WERI-Rb-1 (cell line): ENCODE data around the gene SARS1.

Experiments
- DNase-seq: peaks from one replicate; pipeline ENCODE4 v3.0.0-alpha.2; 2020
- H3K27ac ChIP-seq: fragments of 250-450 bp; sonication (Bioruptor Pico); 2 replicates; pipeline ENCODE4 v1.5.1; 2020; ENCODE audit warnings: mild to moderate bottlenecking, moderate library complexity
- H3K27me3 ChIP-seq: fragments of 250-450 bp; sonication (Bioruptor Pico); 2 replicates; pipeline ENCODE4 v1.5.1; 2021; ENCODE audit warnings: mild to moderate bottlenecking, low read depth, moderate library complexity; ENCODE audit not compliant: insufficient read depth, severe bottlenecking
- H3K36me3 ChIP-seq: fragments of 250-450 bp; sonication (Bioruptor Pico); 2 replicates; pipeline ENCODE4 v1.5.1; 2020; ENCODE audit warnings: mild to moderate bottlenecking, moderate library complexity
- H3K4me3 ChIP-seq: 2 replicates; pipeline ENCODE4 v1.5.1; 2011; ENCODE audit warnings: low read depth, mild to moderate bottlenecking, control low read depth, low read length
- H3K9me3 ChIP-seq: fragments of 250-450 bp; sonication (Bioruptor Pico); 2 replicates; pipeline ENCODE4 v1.5.1; 2021; ENCODE audit warnings: mild to moderate bottlenecking, moderate library complexity; ENCODE audit not compliant: severe bottlenecking
- TF ChIP-seq, protein P1 (sequence below): IDR thresholded peaks from 2 replicates; pipeline ENCODE4 v1.5.1; 2011; ENCODE audit warnings: low read depth, mild to moderate bottlenecking, control low read depth, inconsistent platforms, low read length

SARS1 gene

DNA sequence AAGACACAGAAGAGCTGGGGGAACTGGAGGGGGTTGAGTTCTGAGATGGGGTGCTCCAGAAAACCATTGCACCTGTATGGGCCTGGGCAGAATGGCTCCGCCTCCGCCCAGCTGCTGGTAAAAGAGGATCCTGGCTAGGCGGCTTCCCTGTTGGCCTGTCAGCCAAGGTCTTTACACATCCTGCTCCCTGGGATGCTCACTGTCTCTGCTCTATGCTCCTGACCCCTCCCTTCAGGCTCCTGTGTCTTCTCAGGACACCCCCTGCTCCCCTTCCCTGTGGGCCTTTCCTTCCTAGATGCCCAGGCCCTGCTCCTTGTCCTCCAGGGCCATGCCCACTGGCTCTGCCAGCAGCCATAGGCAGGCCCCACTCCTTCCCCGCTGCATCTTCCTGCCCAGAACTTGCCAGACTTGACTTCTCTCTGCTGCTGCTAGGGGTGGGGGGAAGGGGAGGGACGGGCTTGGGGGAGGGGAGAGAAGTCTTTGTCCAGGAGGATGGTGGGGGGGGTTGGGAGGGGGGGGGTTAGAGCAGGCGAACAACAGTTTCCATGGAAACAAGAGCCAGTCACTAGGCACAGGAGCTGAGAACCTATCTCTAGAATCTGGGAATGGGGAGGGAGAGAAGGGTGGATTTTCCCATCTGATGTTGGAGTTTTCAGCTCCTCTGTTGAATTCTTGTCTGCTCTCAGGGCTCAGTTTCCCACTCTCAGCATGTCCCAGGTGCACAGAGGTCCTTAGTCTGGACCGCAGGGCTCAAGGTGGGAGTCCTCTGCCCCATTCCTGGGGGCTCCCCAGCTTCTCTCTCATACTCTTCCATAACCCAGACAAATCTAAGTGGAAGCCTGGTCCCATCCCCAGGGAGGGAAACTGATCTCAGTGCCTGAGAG is 46.2 kb downstream of the SARS1 start:
- DNase-seq, result no peak
- Histone ChIP-seq H3K9me3 (no peaks in the 10 kb centered on the region), H3K27ac (peak overlapping the region; percentile 44), H3K36me3 (peaks cover 62% of the 10 kb centered on the region), H3K4me3 (no peak overlapping the region), H3K27me3 (no peaks in the 10 kb centered on the region)
- TF ChIP-seq, protein P1, sequence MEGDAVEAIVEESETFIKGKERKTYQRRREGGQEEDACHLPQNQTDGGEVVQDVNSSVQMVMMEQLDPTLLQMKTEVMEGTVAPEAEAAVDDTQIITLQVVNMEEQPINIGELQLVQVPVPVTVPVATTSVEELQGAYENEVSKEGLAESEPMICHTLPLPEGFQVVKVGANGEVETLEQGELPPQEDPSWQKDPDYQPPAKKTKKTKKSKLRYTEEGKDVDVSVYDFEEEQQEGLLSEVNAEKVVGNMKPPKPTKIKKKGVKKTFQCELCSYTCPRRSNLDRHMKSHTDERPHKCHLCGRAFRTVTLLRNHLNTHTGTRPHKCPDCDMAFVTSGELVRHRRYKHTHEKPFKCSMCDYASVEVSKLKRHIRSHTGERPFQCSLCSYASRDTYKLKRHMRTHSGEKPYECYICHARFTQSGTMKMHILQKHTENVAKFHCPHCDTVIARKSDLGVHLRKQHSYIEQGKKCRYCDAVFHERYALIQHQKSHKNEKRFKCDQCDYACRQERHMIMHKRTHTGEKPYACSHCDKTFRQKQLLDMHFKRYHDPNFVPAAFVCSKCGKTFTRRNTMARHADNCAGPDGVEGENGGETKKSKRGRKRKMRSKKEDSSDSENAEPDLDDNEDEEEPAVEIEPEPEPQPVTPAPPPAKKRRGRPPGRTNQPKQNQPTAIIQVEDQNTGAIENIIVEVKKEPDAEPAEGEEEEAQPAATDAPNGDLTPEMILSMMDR, result no peak

DNA sequence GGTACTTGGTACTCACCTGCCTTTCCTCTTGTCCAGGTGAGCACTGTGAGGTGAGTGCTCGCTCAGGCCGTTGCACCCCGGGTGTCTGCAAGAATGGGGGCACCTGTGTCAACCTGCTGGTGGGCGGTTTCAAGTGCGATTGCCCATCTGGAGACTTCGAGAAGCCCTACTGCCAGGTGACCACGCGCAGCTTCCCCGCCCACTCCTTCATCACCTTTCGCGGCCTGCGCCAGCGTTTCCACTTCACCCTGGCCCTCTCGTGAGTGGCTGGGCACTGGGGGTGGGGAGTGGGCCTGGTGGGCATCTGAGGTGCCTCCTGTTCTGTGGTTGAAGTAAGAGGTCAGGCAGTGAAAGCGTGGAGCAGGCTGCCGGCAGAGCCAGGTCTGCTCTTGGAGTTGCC is 47.3 kb downstream of the SARS1 start:
- H3K36me3 ChIP-seq, result peaks cover 73% of the 10 kb centered on the region
- no peak overlapping the region for H3K27ac ChIP-seq
- H3K4me3 ChIP-seq, result no peak overlapping the region
- no peak for DNase-seq
- no peaks in the 10 kb centered on the region for H3K27me3 ChIP-seq
- TF ChIP-seq, protein P1, result no peak
- H3K9me3 ChIP-seq, result no peaks in the 10 kb centered on the region

DNA sequence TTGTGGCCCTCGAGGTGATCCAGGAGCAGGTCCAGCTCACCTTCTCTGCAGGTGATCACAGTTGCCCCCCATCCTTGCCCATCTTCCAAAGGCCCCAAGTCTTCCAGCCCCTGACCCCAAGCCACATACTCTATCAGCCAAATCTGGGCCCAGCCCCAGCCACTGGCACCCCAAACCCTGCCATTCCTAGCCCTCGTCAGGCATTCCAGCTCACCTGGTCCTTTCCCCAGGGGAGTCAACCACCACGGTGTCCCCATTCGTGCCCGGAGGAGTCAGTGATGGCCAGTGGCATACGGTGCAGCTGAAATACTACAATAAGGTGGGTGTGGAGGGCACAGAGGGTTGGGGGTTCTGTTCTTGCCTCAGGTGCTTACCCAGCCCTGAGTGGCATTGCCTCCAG is 47.9 kb downstream of the SARS1 start:
- no peak for DNase-seq
- Histone ChIP-seq H3K27me3 (no peaks in the 10 kb centered on the region), H3K9me3 (no peaks in the 10 kb centered on the region), H3K4me3 (no peak overlapping the region), H3K27ac (no peak overlapping the region), H3K36me3 (peaks cover 75% of the 10 kb centered on the region)
- TF ChIP-seq, protein P1, result no peak

- Histone ChIP-seq H3K4me3 (no peak overlapping the region), H3K27me3 (no peaks in the 10 kb centered on the region), H3K27ac (no peak overlapping the region), H3K9me3 (no peaks in the 10 kb centered on the region), H3K36me3 (peaks cover 79% of the 10 kb centered on the region)
- DNase-seq, result no peak
- TF ChIP-seq, protein P1, result no peak
These were observed 48.7 kb downstream of the SARS1 start for GRCh38 chr1:109262231-109263055.

DNA sequence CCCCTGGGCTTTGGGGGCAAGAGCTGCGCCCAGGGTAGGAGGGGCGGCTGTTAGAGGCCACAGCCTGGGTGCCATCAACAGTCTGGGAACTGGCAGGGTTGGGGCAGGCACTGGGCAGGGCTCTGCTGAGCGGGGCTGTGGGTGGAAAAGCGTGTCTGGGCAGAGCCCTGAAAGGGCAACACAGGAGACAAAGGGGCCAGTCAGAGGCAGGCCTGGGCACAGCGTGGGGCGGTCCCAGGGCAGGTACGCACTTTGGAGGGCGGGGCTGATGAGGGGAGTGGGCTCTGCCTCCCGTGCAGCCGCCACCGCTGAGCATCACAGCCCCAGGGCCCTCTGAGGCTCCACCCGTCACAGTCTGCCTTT is 49.5 kb downstream of the SARS1 start:
- DNase-seq, result no peak
- no peak overlapping the region for H3K4me3 ChIP-seq
- no peaks in the 10 kb centered on the region for H3K27me3 ChIP-seq
- H3K9me3 ChIP-seq, result no peaks in the 10 kb centered on the region
- H3K36me3 ChIP-seq, result peaks cover 85% of the 10 kb centered on the region
- no peak overlapping the region for H3K27ac ChIP-seq
- TF ChIP-seq, protein P1, result no peak
